ENCODE results near the gene ZNF84. TPM values are rescaled to one million over a fixed set of nuclear protein-coding genes. Genes with fewer than 3 reads are reported as not detected.

Gene ZNF84
- total RNA-seq, 1 donor from 2014 or later = 33.7 TPM

DNA sequence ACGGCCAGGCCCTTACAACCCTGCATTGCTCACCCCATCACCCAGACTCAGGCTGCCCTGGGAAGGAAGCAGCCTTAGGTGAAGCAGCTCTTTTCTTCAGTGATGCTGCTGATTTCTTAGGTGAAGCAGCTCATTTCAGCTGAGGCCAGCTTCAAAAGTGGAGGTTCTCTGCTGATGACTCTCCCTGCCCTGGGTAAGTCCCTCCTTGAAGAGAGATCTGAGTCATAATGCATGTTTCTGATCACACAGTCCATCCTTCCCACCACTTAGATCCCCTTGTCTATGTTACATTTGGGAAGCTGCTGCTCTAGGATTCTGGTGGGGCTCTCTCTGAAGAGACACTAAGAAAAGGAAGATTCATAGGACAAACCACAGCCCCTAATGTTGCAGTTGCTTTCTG is 26.2 kb downstream of the ZNF84 start:
- Histone ChIP-seq H3K9ac (ENCODE audit: low read length) (no peak overlapping the region), H3K79me2 (ENCODE audit: insufficient read depth, low read length) (no peaks in the 10 kb centered on the region), H3K4me3 (ENCODE audit: insufficient read depth, low read depth, low read length) (no peak overlapping the region), H3K4me1 (ENCODE audit: insufficient read depth, low read length) (no peaks in the 10 kb centered on the region), H3K9me3 (ENCODE audit: insufficient read depth, low read depth, low read length) (peaks cover 75% of the 10 kb centered on the region), H3K4me2 (ENCODE audit: low read length) (no peak overlapping the region), H4K20me1 (ENCODE audit: insufficient read depth, low read length) (no peaks in the 10 kb centered on the region), H3K36me3 (ENCODE audit: insufficient read depth, low read length) (peaks cover 6% of the 10 kb centered on the region), H3K27me3 (ENCODE audit: insufficient read depth, low read length) (no peaks in the 10 kb centered on the region), H2AFZ (ENCODE audit: low read depth, low read length) (no peak overlapping the region), H3K27ac (ENCODE audit: low read depth, low read length) (no peak overlapping the region)
- no peak for TF ChIP-seq EZH2 (IDR thresholded peaks at IDR 0.05; ENCODE audit: insufficient read depth, low read length)
- TF ChIP-seq, protein P1, sequence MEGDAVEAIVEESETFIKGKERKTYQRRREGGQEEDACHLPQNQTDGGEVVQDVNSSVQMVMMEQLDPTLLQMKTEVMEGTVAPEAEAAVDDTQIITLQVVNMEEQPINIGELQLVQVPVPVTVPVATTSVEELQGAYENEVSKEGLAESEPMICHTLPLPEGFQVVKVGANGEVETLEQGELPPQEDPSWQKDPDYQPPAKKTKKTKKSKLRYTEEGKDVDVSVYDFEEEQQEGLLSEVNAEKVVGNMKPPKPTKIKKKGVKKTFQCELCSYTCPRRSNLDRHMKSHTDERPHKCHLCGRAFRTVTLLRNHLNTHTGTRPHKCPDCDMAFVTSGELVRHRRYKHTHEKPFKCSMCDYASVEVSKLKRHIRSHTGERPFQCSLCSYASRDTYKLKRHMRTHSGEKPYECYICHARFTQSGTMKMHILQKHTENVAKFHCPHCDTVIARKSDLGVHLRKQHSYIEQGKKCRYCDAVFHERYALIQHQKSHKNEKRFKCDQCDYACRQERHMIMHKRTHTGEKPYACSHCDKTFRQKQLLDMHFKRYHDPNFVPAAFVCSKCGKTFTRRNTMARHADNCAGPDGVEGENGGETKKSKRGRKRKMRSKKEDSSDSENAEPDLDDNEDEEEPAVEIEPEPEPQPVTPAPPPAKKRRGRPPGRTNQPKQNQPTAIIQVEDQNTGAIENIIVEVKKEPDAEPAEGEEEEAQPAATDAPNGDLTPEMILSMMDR (IDR thresholded peaks at IDR 0.05; ENCODE audit: insufficient read depth, low read depth, low read length) = no peak
- Mint-ChIP-seq H3K27ac (ENCODE audit: unreplicated experiment) (no peak overlapping the region), H3K27me3 (ENCODE audit: low read depth, unreplicated experiment) (no peaks in the 10 kb centered on the region), H3K4me3 (ENCODE audit: unreplicated experiment) (no peak overlapping the region), H3K9me3 (ENCODE audit: unreplicated experiment) (peaks cover 86% of the 10 kb centered on the region), H3K4me1 (ENCODE audit: low read depth, unreplicated experiment) (no peaks in the 10 kb centered on the region), H3K36me3 (ENCODE audit: low read depth, unreplicated experiment) (peaks cover 49% of the 10 kb centered on the region)
- DNase-seq (ENCODE audit: low read depth) = no peak
- no peak for FAIRE-seq

DNA sequence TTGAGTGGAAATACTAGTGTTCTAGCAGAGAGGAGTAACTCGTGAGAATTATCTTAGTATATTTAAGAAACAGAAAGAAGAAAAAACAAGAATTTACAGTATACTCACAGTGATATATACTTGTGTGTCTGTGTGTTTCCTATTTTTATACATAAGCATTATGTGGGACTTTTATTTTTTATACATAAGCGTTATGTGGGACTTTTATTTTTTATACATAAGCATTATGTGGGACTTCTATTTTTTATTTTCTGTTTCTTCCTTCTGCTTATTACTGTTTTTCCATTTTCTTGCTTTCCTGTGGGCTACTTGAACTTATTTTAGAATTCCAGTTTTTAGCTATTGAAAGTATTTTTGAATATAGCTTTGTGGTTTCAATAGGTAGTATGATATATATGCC is 36.5 kb downstream of the ZNF84 start:
- H3K9me3 Mint-ChIP-seq (ENCODE audit: unreplicated experiment) = peaks cover 41% of the 10 kb centered on the region
- DNase-seq (ENCODE audit: low read depth) (no peak), FAIRE-seq (no peak)
- Histone ChIP-seq H3K27ac (ENCODE audit: low read depth, low read length) (no peak overlapping the region), H3K79me2 (ENCODE audit: insufficient read depth, low read length) (no peaks in the 10 kb centered on the region), H3K4me2 (ENCODE audit: low read length) (no peak overlapping the region), H2AFZ (ENCODE audit: low read depth, low read length) (no peak overlapping the region), H3K9me3 (ENCODE audit: insufficient read depth, low read depth, low read length) (peaks cover 18% of the 10 kb centered on the region), H3K9ac (ENCODE audit: low read length) (no peak overlapping the region), H3K4me3 (ENCODE audit: insufficient read depth, low read depth, low read length) (no peak overlapping the region), H4K20me1 (ENCODE audit: insufficient read depth, low read length) (no peaks in the 10 kb centered on the region), H3K36me3 (ENCODE audit: insufficient read depth, low read length) (no peaks in the 10 kb centered on the region), H3K4me1 (ENCODE audit: insufficient read depth, low read length) (no peaks in the 10 kb centered on the region), H3K27me3 (ENCODE audit: insufficient read depth, low read length) (no peaks in the 10 kb centered on the region)
- H3K36me3 Mint-ChIP-seq (ENCODE audit: low read depth, unreplicated experiment) = peaks cover 4% of the 10 kb centered on the region
- no peak for TF ChIP-seq EZH2 (IDR thresholded peaks at IDR 0.05; ENCODE audit: insufficient read depth, low read length)
- TF ChIP-seq, protein P1 (IDR thresholded peaks at IDR 0.05; ENCODE audit: insufficient read depth, low read depth, low read length) = no peak
- H3K4me1 Mint-ChIP-seq (ENCODE audit: low read depth, unreplicated experiment) = no peaks in the 10 kb centered on the region
- no peak overlapping the region for H3K4me3 Mint-ChIP-seq (ENCODE audit: unreplicated experiment)
- H3K27me3 Mint-ChIP-seq (ENCODE audit: low read depth, unreplicated experiment) = no peaks in the 10 kb centered on the region
- H3K27ac Mint-ChIP-seq (ENCODE audit: unreplicated experiment) = no peak overlapping the region

DNA sequence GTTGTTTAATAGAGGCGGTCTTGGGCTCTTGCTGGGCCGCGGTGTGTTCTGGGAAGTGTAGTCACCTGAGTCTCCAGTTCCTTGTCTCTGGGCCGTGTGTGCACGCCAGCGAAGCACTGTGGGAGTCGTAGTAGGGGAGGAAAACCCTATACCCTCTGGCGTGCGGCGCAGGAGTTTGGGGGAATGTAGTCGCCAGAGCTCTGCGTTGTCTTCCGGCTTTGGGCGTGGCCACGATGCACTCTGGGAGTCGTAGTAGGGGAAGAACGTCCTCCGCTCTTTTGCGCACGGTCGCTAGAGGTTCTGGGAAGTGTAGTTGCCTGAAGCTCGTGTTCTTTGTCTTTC is 42.7 kb downstream of the ZNF84 start:
- peaks cover 50% of the 10 kb centered on the region for H3K9me3 Mint-ChIP-seq (ENCODE audit: unreplicated experiment)
- peak overlapping the region; percentile 89 for H3K4me2 ChIP-seq (ENCODE audit: low read length)
- DNase-seq (ENCODE audit: low read depth) (peak; percentile 100), FAIRE-seq (peak; percentile 65)
- H3K4me1 Mint-ChIP-seq (ENCODE audit: low read depth, unreplicated experiment) = peaks cover 5% of the 10 kb centered on the region
- H3K27me3 ChIP-seq (ENCODE audit: insufficient read depth, low read length) = no peaks in the 10 kb centered on the region
- peaks cover 25% of the 10 kb centered on the region for H3K79me2 ChIP-seq (ENCODE audit: insufficient read depth, low read length)
- H3K9me3 ChIP-seq (ENCODE audit: insufficient read depth, low read depth, low read length) = peaks cover 40% of the 10 kb centered on the region
- H3K36me3 Mint-ChIP-seq (ENCODE audit: low read depth, unreplicated experiment) = peaks cover 43% of the 10 kb centered on the region
- H2AFZ ChIP-seq (ENCODE audit: low read depth, low read length) = peak overlapping the region; percentile 78
- no peak for TF ChIP-seq EZH2 (IDR thresholded peaks at IDR 0.05; ENCODE audit: insufficient read depth, low read length)
- TF ChIP-seq, protein P1 (IDR thresholded peaks at IDR 0.05; ENCODE audit: insufficient read depth, low read depth, low read length) = no peak
- H3K4me3 ChIP-seq (ENCODE audit: insufficient read depth, low read depth, low read length) = peak overlapping the region; percentile 77
- no peaks in the 10 kb centered on the region for H3K27me3 Mint-ChIP-seq (ENCODE audit: low read depth, unreplicated experiment)
- H3K27ac Mint-ChIP-seq (ENCODE audit: unreplicated experiment) = no peak overlapping the region
- H4K20me1 ChIP-seq (ENCODE audit: insufficient read depth, low read length) = no peaks in the 10 kb centered on the region
- peak overlapping the region; percentile 98 for H3K27ac ChIP-seq (ENCODE audit: low read depth, low read length)
- peaks cover 24% of the 10 kb centered on the region for H3K36me3 ChIP-seq (ENCODE audit: insufficient read depth, low read length)
- no peaks in the 10 kb centered on the region for H3K4me1 ChIP-seq (ENCODE audit: insufficient read depth, low read length)
- no peak overlapping the region for H3K4me3 Mint-ChIP-seq (ENCODE audit: unreplicated experiment)
- H3K9ac ChIP-seq (ENCODE audit: low read length) = peak overlapping the region; percentile 93
